Liver (tissue), 9 donors: ENCODE results near the gene GRID1. TPM values are rescaled to one million over a fixed set of nuclear protein-coding genes. Genes with fewer than 3 reads are reported as not detected.

Experiments used
- DNase-seq: peaks from one replicate; pipeline ENCODE4 v3.0.0-alpha.2; 2017; ENCODE audit warnings: low spot score
- H3K27ac ChIP-seq, 2 donors: one replicate each; pipeline ENCODE4 v1.7.0; 2013; ENCODE audit warnings: inconsistent platforms in 2 of 2, low read length in 2 of 2, control low read depth in 1 of 2, low read depth in 1 of 2, mild to moderate bottlenecking in 1 of 2
- H3K27me3 ChIP-seq, 4 donors: one replicate each; pipeline versions ENCODE4 v1.6.1 to v1.7.0; 2013; ENCODE audit warnings: low read length in 3 of 4, inconsistent platforms in 1 of 4, mild to moderate bottlenecking in 1 of 4, moderate library complexity in 1 of 4; ENCODE audit not compliant: control insufficient read depth in 4 of 4, insufficient read depth in 4 of 4
- H3K36me3 ChIP-seq, 4 donors: one replicate each; pipeline versions ENCODE4 v1.6.1 to v1.7.0; 2013; ENCODE audit warnings: low read length in 3 of 4, mild to moderate bottlenecking in 3 of 4, low read depth in 1 of 4, moderate library complexity in 1 of 4; ENCODE audit not compliant: control insufficient read depth in 4 of 4, insufficient read depth in 3 of 4
- H3K4me1 ChIP-seq, 4 donors: one replicate each; pipeline versions ENCODE4 v1.6.1 to v1.7.0; 2013; ENCODE audit warnings: low read length in 3 of 4, mild to moderate bottlenecking in 3 of 4, moderate library complexity in 1 of 4; ENCODE audit not compliant: control insufficient read depth in 4 of 4, insufficient read depth in 4 of 4
- H3K4me3 ChIP-seq, 3 donors: one replicate each; pipeline versions ENCODE4 v1.6.1 to v1.7.0; 2013; ENCODE audit warnings: low read length in 3 of 3, control low read depth in 1 of 3, low read depth in 1 of 3, mild to moderate bottlenecking in 1 of 3
- H3K9ac ChIP-seq, 2 donors: one replicate each; pipeline ENCODE4 v1.7.0; 2013; ENCODE audit warnings: low read length in 2 of 2, mild to moderate bottlenecking in 2 of 2, moderate library complexity in 2 of 2, control low read depth in 1 of 2, low read depth in 1 of 2
- H3K9me3 ChIP-seq, 4 donors: one replicate each; pipeline versions ENCODE4 v1.6.1 to v1.7.0; 2013; ENCODE audit warnings: low read length in 3 of 4; ENCODE audit not compliant: control insufficient read depth in 4 of 4
- EGR1 ChIP-seq, 2 donors: IDR thresholded peaks; 2 replicates each; pipeline ENCODE4 v1.6.1; 2016 to 2018; ENCODE audit warnings: antibody characterized with exemption in 2 of 2, low read depth in 2 of 2
- FOXA1 ChIP-seq: IDR thresholded peaks from 2 replicates; pipeline ENCODE4 v1.6.1; 2016; ENCODE audit warnings: antibody characterized with exemption
- FOXA2 ChIP-seq: IDR thresholded peaks from 2 replicates; pipeline ENCODE4 v1.6.1; 2016; ENCODE audit warnings: antibody characterized with exemption
- GABPA ChIP-seq, 2 donors: IDR thresholded peaks in 1 of 2; conservative IDR thresholded peaks in 1 of 2; 2 replicates each; pipeline ENCODE4 v1.6.1; 2016; ENCODE audit warnings: antibody characterized with exemption in 2 of 2, mild to moderate bottlenecking in 1 of 2, moderate library complexity in 1 of 2
- HNF4A ChIP-seq, 2 donors: conservative IDR thresholded peaks; 2 replicates each; pipeline ENCODE4 v1.6.1; 2016; ENCODE audit warnings: antibody characterized with exemption in 2 of 2, mild to moderate bottlenecking in 2 of 2
- HNF4G ChIP-seq: IDR thresholded peaks from 2 replicates; pipeline ENCODE4 v1.6.1; 2016; ENCODE audit warnings: antibody characterized with exemption
- JUND ChIP-seq, 2 donors: IDR thresholded peaks; 2 replicates each; pipeline ENCODE4 v1.6.1; 2016; ENCODE audit warnings: antibody characterized with exemption in 2 of 2
- NR2F2 ChIP-seq: IDR thresholded peaks from 2 replicates; pipeline ENCODE4 v1.6.1; 2016; ENCODE audit warnings: antibody characterized with exemption
- RAD21 ChIP-seq, 2 donors: IDR thresholded peaks; 2 replicates each; pipeline ENCODE4 v1.6.1; 2016; ENCODE audit warnings: antibody characterized with exemption in 2 of 2, mild to moderate bottlenecking in 2 of 2
- RXRA ChIP-seq, 2 donors: IDR thresholded peaks; 2 replicates each; pipeline ENCODE4 v1.6.1; 2017 to 2018; ENCODE audit warnings: antibody characterized with exemption in 2 of 2, mild to moderate bottlenecking in 1 of 2
- SP1 ChIP-seq: IDR thresholded peaks from 2 replicates; pipeline ENCODE4 v1.6.1; 2018; ENCODE audit warnings: antibody characterized with exemption, mild to moderate bottlenecking
- TAF1 ChIP-seq: conservative IDR thresholded peaks from 2 replicates; pipeline ENCODE4 v1.6.1; 2016; ENCODE audit warnings: antibody characterized with exemption, mild to moderate bottlenecking
- YY1 ChIP-seq: IDR thresholded peaks from 2 replicates; pipeline ENCODE4 v1.6.1; 2016; ENCODE audit warnings: antibody characterized with exemption, mild to moderate bottlenecking
- WGBS: extraction: QIAGEN DNeasy Blood & Tissue Kit; methylation state at CpG from one replicate; pipeline ENCODE4 v1.1.7; 2013; 5-methylcytosine and 5-hydroxymethylcytosine counted together
- polyA plus RNA-seq, 2 donors: library from polyadenylated mRNA; stranded (reverse) in 1 of 2; unstranded in 1 of 2; fragments of 200-250 nt in 1 of 2; fragments of >200 nt in 1 of 2; fragmentation: Nextera tagmentation in 1 of 2; extraction: Ambion mirVana in 1 of 2; gene quantifications; one replicate each; pipeline versions ENCODE4 v1.2.1 to v1.2.3, GENCODE V29; 2013 to 2015
- total RNA-seq, 2 donors: library from RNA; depleted of rRNA; stranded (reverse); fragments of >200 nt; gene quantifications; one replicate each; pipeline ENCODE4 v1.2.3, GENCODE V29; 2014
- TF ChIP-seq, protein P1 (sequence below): IDR thresholded peaks from 2 replicates; pipeline ENCODE4 v1.6.1; 2016; ENCODE audit warnings: antibody characterized with exemption
- TF ChIP-seq, protein P2 (sequence below): fragments of 150-350 bp; IDR thresholded peaks from 2 replicates; pipeline ENCODE4 v1.5.1; 2017; ENCODE audit warnings: improper control_type of control experiment, low read depth, low read length; ENCODE audit not compliant: missing input control
- TF ChIP-seq, protein P3 (sequence below): IDR thresholded peaks from 2 replicates; pipeline ENCODE4 v1.6.1; 2016; ENCODE audit warnings: antibody characterized with exemption
- TF ChIP-seq, protein P4 (sequence below): IDR thresholded peaks from 2 replicates; pipeline ENCODE4 v1.6.1; 2016; ENCODE audit warnings: antibody characterized with exemption, mild to moderate bottlenecking
- TF ChIP-seq, protein P5 (sequence below): IDR thresholded peaks from 2 replicates; pipeline ENCODE4 v1.6.1; 2016; ENCODE audit warnings: antibody characterized with exemption
- donor health status: healthy.
- donor health status: healthy.
- donor health status: healthy.
- donor health status: healthy.
- donor health status: healthy.

The GRID1 gene
- total and polyA plus RNA-seq, 4 donors, result 0.09 to 0.17 (median 0.14) TPM; not detected in 1

DNA sequence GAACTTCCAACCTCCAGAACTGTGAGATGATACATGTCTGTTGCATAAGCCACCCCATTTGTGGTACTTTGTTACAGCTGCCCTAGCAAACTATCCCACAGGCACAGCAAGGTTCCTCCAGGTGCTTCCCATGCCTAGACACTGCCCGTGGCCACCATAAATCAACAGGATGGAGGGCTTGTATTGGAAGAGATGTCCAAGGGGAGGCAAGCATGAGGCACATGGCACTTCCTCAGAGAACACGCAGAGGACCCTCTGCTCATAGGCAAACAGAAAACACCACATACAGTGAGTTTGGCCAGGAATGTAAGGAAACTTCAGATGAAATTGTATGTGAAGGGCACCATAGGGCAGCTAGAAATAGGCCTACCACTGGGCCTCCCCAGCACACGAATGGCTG is 291.1 kb downstream of the GRID1 start:
- Histone ChIP-seq H3K27me3 (no peaks in the 10 kb centered on the region), H3K4me1 (no peaks in the 10 kb centered on the region), H3K9me3 (no peaks in the 10 kb centered on the region), H3K9ac (no peak overlapping the region), H3K36me3 (no peaks in the 10 kb centered on the region), H3K4me3 (no peak overlapping the region), H3K27ac (no peak overlapping the region)
- 90% methylated on average over 3 of the region's 3 CpGs for WGBS
- TF ChIP-seq RAD21 (IDR thresholded peaks at IDR 0.05), result no peak
- DNase-seq, result peak; percentile 26

DNA sequence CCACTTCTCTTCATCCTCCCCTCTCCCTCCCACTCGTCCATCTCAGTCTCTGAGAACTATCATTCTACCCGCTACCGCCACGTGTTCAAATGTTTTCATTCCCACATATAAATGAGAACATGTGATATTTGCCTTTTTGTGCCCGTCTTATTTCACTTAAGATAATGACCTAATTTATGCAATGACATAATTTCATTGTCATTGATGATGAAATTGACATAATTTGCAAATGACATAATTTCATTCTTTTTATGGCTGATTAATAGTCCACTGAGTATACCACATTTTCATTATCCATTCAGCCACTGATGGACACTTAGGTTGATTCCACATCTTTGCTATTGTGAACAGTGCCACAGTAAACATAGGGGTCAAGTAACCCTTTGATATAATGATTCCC is 292.3 kb downstream of the GRID1 start:
- Histone ChIP-seq H3K4me3 (no peak overlapping the region), H3K4me1 (no peaks in the 10 kb centered on the region), H3K27ac (no peak overlapping the region), H3K36me3 (no peaks in the 10 kb centered on the region), H3K9ac (no peak overlapping the region), H3K27me3 (no peaks in the 10 kb centered on the region), H3K9me3 (no peaks in the 10 kb centered on the region)
- DNase-seq, result no peak
- TF ChIP-seq SP1 (no peak), HNF4A (conservative IDR thresholded peaks at IDR 0.05) (no peak), JUND (IDR thresholded peaks at IDR 0.05) (no peak), RXRA (IDR thresholded peaks at IDR 0.05) (no peak), GABPA (IDR thresholded peaks at IDR 0.05 in 1 of 2, conservative IDR thresholded peaks at IDR 0.05 in 1 of 2) (no peak), NR2F2 (no peak), RAD21 (IDR thresholded peaks at IDR 0.05) (no peak), FOXA2 (no peak), YY1 (no peak), TAF1 (no peak), FOXA1 (no peak), HNF4G (no peak), EGR1 (IDR thresholded peaks at IDR 0.05; ENCODE audit: low read depth in 2 of 2) (no peak)
- TF ChIP-seq, protein P1, sequence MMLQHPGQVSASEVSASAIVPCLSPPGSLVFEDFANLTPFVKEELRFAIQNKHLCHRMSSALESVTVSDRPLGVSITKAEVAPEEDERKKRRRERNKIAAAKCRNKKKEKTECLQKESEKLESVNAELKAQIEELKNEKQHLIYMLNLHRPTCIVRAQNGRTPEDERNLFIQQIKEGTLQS, result no peak
- TF ChIP-seq, protein P2, sequence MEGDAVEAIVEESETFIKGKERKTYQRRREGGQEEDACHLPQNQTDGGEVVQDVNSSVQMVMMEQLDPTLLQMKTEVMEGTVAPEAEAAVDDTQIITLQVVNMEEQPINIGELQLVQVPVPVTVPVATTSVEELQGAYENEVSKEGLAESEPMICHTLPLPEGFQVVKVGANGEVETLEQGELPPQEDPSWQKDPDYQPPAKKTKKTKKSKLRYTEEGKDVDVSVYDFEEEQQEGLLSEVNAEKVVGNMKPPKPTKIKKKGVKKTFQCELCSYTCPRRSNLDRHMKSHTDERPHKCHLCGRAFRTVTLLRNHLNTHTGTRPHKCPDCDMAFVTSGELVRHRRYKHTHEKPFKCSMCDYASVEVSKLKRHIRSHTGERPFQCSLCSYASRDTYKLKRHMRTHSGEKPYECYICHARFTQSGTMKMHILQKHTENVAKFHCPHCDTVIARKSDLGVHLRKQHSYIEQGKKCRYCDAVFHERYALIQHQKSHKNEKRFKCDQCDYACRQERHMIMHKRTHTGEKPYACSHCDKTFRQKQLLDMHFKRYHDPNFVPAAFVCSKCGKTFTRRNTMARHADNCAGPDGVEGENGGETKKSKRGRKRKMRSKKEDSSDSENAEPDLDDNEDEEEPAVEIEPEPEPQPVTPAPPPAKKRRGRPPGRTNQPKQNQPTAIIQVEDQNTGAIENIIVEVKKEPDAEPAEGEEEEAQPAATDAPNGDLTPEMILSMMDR, result no peak
- TF ChIP-seq, protein P3, sequence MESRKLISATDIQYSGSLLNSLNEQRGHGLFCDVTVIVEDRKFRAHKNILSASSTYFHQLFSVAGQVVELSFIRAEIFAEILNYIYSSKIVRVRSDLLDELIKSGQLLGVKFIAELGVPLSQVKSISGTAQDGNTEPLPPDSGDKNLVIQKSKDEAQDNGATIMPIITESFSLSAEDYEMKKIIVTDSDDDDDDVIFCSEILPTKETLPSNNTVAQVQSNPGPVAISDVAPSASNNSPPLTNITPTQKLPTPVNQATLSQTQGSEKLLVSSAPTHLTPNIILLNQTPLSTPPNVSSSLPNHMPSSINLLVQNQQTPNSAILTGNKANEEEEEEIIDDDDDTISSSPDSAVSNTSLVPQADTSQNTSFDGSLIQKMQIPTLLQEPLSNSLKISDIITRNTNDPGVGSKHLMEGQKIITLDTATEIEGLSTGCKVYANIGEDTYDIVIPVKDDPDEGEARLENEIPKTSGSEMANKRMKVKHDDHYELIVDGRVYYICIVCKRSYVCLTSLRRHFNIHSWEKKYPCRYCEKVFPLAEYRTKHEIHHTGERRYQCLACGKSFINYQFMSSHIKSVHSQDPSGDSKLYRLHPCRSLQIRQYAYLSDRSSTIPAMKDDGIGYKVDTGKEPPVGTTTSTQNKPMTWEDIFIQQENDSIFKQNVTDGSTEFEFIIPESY, result no peak
- TF ChIP-seq, protein P4, sequence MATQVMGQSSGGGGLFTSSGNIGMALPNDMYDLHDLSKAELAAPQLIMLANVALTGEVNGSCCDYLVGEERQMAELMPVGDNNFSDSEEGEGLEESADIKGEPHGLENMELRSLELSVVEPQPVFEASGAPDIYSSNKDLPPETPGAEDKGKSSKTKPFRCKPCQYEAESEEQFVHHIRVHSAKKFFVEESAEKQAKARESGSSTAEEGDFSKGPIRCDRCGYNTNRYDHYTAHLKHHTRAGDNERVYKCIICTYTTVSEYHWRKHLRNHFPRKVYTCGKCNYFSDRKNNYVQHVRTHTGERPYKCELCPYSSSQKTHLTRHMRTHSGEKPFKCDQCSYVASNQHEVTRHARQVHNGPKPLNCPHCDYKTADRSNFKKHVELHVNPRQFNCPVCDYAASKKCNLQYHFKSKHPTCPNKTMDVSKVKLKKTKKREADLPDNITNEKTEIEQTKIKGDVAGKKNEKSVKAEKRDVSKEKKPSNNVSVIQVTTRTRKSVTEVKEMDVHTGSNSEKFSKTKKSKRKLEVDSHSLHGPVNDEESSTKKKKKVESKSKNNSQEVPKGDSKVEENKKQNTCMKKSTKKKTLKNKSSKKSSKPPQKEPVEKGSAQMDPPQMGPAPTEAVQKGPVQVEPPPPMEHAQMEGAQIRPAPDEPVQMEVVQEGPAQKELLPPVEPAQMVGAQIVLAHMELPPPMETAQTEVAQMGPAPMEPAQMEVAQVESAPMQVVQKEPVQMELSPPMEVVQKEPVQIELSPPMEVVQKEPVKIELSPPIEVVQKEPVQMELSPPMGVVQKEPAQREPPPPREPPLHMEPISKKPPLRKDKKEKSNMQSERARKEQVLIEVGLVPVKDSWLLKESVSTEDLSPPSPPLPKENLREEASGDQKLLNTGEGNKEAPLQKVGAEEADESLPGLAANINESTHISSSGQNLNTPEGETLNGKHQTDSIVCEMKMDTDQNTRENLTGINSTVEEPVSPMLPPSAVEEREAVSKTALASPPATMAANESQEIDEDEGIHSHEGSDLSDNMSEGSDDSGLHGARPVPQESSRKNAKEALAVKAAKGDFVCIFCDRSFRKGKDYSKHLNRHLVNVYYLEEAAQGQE, result no peak
- TF ChIP-seq, protein P5, sequence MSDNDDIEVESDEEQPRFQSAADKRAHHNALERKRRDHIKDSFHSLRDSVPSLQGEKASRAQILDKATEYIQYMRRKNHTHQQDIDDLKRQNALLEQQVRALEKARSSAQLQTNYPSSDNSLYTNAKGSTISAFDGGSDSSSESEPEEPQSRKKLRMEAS, result no peak
- WGBS, result 82% methylated on average over 5 of the region's 5 CpGs
